HG02943 (cell line): ENCODE results near the gene UVRAG.
"Not testable (repeated sequence)": the region's sequence is repeated elsewhere in the genome, so short reads cannot be mapped to it uniquely, and the experiment has no call there.

ENCODE experiments used
- ATAC-seq: cut with Tn5 transposase; IDR thresholded peaks from one replicate; pipeline ENCODE4 v1.9.1; 2021; ENCODE audit warnings: mild to moderate bottlenecking, low read depth, moderate library complexity; ENCODE audit not compliant: unreplicated experiment

The UVRAG gene

GRCh38 chr11:75834728-75835127 is 19.7 kb downstream of the UVRAG start:
- ATAC-seq, result no peak

DNA sequence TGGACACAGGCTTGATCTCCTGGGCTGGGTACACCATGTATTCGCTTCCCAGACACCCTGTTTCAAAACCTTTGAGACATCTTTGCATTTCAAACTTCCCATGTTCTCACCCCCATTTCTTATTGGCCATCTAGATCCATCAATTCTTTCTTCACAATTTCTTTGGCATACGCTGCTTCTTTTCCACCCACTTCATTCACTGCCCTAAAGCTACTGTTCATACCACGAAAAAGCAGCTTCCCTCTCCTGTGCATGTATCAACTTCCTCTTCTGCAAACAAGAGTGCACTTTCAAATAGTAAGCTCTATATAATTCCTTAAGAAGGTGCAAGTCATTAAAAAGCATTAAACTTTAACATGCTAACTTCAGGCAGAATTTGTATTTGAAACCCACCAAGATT is 21.4 kb downstream of the UVRAG start:
- no peak for ATAC-seq

DNA sequence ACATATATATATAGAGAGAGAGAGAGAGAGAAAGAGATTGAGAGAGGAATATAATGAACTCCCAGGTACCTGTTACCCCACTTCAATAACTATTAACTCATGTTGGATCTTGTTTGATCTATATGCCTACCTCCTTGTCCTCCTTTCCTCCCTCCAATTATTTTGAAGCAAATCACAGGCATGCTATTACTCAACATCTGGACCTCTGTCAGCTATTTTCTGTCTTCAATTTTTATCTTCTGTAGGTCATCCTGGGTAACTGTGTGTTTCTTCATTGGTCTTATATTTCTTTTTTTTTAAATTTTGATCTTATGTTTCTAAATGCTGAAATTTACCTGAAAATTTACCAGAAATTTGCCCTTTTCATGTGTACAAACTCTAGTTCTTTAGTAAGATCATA is 24.8 kb downstream of the UVRAG start:
- no peak for ATAC-seq

DNA sequence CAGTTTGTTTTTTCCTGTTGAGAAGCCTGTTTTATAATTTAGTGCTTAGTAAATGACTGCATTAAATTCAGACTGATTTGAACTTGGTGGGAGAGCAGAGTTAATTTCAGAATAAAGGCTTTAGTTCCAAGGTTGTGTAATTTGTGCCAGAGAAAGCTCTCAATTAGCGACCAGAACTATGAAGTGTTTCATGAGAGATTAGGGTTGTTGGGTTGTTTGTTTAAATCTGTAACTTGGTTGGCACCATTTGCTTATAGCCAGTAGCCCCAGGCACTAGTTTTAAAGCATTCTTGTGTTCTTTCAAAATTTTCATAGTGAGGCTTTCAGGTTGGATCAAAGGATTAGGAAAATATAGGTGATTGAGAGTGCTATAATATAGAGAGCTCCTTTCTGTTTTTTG is 25.5 kb downstream of the UVRAG start:
- ATAC-seq, result no peak

DNA sequence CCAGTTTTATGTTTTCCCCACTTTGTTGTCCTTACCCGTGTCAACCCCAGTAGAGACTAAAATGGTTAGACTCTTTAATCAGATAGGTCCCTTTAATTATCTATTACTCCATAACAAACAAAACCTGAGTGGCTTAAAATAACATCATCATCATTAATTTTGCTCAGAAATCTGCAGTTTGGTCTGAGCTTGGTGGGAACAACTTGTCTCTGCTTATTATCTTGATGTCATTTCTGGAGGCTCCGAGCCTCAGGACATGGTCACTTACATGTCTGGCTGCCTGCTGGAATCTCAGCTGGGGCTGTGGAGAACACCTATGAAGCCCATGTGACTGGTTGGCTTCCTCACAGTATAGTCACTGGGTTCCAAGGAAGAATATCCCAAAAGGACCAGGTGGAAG is 26.7 kb downstream of the UVRAG start:
- no peak for ATAC-seq

- no peak for ATAC-seq
Measured at GRCh38 chr11:75845324-75845723, 30.3 kb downstream of the UVRAG start.

DNA sequence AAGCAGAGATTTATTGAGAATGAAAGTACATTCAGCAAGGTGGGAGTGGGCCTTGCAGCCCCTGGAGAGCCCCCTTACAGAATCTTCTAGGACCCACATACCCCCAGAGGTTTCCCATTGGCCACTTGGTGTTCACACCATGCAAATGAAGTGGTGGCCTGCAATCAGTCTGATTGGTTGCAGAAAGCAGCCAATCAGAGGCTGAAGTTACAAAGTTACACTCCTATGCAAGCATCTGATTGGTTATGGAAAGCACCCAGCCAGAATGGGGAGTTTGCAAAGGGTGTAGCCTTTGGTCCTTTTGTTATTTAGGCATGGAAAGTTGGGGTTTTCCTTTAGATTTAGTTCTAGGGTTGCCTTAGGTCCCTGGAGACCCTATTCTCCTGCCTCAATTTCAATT is 34.9 kb downstream of the UVRAG start:
- ATAC-seq, result no peak

GRCh38 chr11:75850787-75851186 is 35.8 kb downstream of the UVRAG start:
- ATAC-seq, result no peak

- ATAC-seq, result no peak
Measured at GRCh38 chr11:75851203-75851602, 36.2 kb downstream of the UVRAG start.

GRCh38 chr11:75852406-75853017 is 37.5 kb downstream of the UVRAG start:
- no peak for ATAC-seq

GRCh38 chr11:75853563-75853962 is 38.6 kb downstream of the UVRAG start:
- not testable (repeated sequence) for ATAC-seq

DNA sequence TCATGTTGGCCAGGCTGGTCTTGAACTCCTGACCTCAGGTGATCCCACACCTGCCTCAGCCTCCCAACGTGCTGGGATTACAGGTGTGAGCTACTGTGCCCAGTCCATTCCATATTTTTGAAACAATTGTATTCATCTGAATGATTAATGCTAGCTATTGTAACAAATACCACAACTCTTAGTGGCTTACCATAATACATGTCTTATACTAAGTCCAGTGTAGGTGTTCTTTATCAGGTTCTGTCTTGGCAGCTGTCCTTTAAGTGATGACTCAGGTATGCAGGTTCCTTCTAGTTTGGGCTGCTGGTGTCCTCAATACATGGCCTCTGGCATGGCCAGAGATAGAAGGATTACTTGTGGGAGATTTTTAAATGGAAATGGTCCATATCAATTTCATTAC is 39.0 kb downstream of the UVRAG start:
- ATAC-seq, result no peak

- no peak for ATAC-seq
Measured at GRCh38 chr11:75855206-75855605, 40.2 kb downstream of the UVRAG start.

- ATAC-seq, result no peak
Measured at GRCh38 chr11:75856912-75857311, 41.9 kb downstream of the UVRAG start.

GRCh38 chr11:75858042-75858441 is 43.0 kb downstream of the UVRAG start:
- no peak for ATAC-seq

DNA sequence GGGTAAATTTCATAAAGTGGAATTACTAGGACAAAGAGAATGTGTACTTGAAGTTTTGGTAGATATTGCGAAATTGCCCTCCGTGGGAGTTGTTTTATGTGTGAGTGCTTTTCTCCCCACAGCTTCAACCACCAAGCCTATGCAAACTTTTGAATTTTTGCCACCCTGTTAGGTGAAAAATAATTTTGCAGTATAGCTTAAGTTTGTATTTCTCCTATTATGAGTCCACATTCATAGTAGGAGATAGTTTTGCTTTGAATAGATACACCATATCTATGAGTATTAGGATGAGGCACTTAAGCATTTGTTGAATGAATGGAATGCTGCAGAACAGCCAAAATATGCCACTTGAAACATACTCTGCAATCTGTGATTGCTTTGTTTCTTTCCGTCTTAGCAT is 43.6 kb downstream of the UVRAG start:
- ATAC-seq, result no peak

DNA sequence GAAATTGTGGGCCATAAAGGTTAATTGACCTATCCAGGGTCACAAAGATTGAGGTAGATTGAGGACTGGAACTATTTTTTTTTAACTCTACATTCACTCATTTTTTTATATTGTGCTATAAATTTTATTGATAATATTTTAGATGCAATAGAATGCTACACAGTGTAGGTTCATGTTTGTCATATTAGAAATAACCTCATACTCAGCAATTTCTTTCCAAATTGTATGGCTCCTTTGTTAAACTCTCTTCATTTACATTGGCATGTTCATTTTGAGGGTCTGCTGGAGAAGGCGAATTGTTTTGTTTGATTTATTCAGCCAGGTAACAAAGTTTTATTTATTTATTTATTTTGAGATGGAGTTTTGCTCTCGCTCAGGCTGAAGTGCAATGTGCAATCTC is 44.6 kb downstream of the UVRAG start:
- ATAC-seq, result no peak

GRCh38 chr11:75862437-75862836 is 47.4 kb downstream of the UVRAG start:
- no peak for ATAC-seq

DNA sequence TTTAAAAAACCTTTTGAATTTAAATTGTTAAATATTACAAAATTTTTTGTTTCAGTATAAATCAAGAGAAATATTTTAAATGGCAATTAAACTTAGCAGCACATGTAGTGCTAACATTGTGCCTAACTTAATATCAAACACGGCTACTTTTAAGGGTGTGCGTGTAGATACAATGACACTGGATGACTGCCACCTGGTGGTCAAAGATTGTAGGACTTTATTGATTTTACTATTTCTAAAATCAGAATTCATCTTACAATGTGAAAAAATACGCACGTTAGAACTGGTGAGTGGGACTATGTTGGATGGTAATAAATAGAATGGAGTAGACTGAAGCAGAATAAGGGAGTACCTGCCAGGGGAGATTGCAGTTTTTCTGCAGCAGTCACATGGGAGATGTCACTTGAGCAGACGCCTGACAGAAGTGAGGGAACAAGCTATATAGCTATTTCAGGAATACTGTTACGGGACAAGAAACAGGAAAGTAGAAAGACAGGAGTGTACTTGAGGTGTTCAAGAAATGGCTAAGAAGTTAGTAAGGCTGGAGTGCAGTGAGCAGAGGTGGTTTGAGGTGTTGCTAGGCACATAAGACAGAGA is 52.9 kb downstream of the UVRAG start:
- no peak for ATAC-seq

DNA sequence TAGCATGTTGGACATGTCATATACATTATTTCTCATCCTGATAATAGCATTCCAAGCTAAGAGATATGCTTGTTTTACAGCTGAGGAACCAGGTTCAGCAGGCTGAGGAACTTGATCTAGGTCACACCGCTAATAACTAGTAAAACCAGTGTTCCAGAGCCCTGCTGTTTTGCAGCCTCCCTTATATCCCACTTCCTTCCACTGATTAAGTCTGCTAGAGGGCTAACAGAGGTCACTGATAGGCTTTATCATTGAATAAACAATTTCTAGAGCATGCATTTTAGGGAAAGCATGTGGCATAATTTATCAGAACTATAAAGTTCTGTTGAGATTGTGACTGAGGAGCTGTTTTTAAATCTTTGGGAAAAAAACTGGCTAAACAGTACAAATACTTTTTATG is 54.0 kb downstream of the UVRAG start:
- ATAC-seq, result no peak

- no peak for ATAC-seq
Measured at GRCh38 chr11:75869661-75870455, 54.8 kb downstream of the UVRAG start.

GRCh38 chr11:75872887-75873416 is 57.9 kb downstream of the UVRAG start:
- no peak for ATAC-seq
